GF-D8 (cell line): ENCODE results near the gene ELMO1.
A peak's percentile ranks its signal among the peaks of the same experiment; 100 is the strongest.

ENCODE experiments used
- DNase-seq: peaks from one replicate; lab custom pipeline; 2025; lab: John Stamatoyannopoulos, UW

Gene ELMO1

DNA sequence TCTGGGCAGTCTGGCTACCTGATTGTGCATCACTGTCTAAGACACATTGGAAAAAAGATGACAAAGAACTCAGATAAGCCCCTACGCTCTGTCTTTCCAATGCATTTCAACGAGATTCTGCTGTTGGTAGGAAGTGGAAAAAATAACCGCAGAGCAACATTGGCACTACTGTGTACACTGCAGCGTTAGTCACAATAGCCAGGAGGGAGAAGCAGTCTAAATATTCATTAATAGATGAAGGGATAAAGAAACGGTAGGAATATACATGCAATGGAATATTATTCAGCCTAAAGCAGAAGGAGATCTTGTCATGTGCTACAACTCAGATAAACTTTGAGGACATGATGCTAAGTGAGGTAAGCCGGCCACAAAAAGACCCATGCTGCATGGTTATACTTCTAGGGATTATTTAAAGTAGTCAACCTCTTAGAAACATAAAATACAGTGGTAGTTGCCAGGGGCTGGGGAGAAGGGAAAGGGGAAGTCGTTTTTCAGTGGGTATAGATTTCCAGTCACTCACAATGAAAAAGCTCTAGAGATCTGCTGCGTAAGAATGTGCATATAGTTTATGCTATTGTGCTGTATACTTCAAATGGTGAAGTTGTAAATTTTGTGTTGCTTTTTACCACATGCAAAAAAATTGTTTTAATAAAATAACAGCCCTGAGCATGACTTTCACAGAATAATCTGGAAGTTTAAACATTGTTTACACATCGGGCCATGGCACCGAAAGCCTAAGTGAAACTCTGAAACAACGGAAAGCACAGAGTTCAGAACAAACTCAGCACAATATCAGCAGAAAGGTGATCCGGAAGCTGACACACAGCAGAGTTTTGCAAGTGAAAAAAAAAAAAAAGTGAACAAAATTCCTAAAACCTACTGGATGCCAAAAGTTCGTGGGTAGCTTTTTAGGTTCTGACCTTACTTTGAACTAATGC is 40.1 kb downstream of the ELMO1 start:
- peak; percentile 85 for DNase-seq

DNA sequence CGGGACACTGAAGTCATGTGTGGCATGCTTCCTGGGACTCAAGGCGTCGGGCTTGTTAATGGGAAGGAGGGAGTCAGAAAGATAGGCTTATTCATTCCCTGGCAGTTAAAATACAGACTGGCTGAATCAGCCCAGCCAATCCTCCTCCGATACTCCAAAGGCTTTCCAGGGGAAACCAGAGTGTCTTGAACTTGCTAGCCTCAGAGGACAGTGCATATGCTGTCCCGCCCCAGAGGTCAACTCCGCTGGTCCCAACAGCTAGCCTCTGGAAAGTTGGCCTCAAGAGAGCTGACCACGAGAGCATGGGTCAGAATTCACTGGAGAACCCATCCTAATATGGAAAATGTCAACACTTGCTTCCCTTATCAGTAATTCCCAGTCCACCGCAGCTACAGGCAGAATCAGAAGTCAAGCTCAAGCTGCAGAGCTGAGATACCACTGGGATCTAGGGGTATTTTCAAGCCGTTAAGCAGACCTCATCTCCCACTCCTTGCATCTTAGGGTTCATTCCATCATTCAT is 43.0 kb downstream of the ELMO1 start:
- DNase-seq: no peak

DNA sequence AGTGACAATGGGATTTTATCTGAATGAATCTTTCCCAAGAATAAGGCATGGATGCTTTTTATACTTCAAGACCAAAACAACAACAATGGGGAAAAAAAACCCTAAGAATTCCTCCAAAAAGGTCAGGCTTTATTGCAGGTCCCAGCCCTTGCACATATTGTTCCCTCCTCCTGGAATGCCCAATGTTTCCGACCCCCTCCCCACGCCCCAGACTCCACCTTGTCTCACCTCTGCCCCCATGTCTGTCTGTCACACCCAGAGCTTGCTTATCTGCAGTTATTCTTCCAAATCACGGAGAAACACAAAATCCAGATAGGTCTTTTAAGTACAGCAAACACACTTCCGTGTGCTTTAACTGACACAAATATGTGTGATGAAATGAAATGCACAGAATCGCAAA is 43.5 kb downstream of the ELMO1 start:
- DNase-seq: no peak

DNA sequence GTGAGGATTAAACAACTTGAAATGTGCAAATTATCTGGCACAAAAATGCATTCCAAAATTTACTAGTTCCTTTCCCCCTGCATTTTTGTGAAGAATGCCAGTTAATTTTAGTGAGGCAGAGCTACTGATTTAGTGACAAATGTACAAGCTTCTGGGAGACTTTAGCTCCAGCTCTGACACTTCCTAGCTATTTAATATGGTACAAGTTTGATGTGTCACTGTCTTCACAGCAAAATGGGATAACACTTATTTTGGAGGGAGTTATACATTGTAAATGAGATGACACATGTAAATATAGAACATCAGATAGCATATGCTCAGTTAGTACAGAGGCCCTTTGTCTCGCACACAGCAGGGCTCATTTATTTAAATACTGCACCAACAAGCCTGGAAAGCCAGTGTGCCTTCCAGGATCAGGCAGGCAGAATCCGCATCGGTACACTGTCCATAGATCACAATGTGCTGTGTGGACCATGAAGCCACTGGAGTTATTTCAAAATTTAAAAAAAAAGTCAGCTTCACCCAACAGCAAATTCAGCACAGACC is 48.7 kb downstream of the ELMO1 start:
- no peak for DNase-seq

DNA sequence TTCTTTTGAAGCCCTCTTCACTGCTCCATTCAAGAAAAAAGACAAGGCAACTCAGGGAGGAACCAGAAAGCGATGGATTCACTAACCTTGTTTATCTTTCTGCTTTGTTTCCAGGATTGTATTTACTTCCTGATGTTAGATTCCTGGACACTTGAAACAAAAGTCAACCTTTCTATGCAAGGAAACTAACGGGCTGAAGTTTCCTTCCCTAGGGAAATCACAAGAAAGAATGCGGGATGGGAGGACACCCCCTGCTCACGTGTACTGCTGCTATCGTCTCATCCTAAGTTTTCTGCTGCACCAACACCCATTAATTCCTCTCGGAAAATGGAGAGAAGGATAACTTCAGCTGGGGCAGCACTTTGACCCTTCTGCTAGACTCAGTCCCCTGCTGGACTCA is 50.3 kb downstream of the ELMO1 start:
- DNase-seq: no peak

DNA sequence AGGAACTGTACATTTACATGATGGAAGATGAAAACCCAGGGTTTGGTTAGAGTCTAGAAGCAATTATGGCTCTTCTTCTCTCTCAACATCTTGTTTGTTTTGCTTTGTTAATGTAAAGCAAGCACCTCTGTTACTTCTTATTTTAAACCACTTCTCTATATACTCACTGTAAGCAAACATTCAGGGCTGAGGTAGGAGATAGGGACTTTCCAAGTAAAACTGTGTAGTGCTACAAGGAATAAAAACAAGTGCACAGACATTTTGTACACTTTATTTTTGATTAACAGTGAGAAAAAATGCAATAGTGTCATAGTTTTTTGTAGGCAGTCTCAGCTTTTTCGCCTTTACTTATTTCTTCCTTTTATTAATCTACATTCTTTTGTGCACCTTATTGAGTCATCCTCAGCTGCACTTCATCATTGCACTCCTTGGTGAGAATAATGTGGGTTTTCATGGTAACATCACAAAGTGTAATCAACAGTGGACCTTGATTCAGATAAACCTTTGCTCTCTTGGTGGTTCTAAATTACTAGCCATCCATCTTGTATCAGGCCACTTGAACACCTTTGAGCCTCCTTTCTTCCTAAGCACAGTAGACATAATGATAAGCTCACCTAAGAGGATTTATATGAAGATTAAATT is 52.9 kb downstream of the ELMO1 start:
- no peak for DNase-seq

DNA sequence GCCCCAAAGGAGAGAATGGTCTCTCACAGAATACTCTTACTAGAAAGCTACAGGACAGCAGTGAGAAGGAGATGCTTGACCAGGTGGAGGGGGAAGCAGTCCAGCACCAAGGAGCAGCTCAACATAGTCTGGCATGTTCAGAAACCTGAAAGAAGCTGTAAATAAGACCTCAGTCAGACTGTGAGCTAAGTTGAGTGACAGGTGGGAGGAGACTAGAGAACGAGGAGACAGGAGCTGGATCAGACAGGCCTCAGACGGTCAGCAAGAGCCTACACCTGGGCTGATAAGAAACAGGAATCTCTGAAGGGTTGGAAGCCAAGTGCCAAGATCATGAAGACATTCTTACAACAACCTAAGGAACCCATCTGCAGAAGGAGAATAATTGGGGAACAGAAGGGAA is 54.5 kb downstream of the ELMO1 start:
- no peak for DNase-seq

DNA sequence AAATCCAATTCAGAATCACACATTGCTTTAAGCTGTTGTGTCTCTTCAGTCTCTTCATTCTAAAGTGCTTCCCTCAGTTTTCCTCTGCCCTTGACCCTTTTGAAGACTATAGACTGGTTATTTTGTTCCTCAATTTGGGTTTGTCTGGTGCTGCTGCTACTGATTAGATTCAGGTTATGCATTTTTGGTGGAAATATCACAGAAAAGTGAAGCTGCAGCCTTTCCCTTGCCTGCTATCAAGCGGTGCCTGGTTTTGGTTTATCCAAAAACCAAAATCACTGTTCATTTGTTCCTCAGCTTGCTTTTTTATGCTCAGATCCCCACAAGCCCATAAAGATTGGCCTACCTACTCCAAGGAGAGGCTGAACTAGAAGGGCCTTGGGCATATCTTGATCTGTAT is 55.2 kb downstream of the ELMO1 start:
- DNase-seq: no peak

DNA sequence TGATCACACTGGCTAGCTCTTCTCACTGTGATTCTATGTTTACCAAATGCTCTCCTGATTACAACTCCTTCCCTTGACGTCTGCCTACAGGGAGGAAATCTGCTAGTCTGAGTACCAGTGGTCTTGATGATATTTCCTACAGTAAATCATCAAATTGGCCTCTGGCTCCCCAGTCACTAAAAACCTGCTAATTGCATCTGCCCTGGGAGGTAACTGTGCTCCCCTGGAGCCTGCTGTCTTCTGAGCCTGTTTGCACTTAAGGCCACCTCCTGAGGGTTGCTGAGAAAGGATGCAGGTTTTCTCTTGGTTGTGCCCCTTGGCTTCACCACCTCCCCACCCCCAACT is 56.0 kb downstream of the ELMO1 start:
- DNase-seq: no peak

DNA sequence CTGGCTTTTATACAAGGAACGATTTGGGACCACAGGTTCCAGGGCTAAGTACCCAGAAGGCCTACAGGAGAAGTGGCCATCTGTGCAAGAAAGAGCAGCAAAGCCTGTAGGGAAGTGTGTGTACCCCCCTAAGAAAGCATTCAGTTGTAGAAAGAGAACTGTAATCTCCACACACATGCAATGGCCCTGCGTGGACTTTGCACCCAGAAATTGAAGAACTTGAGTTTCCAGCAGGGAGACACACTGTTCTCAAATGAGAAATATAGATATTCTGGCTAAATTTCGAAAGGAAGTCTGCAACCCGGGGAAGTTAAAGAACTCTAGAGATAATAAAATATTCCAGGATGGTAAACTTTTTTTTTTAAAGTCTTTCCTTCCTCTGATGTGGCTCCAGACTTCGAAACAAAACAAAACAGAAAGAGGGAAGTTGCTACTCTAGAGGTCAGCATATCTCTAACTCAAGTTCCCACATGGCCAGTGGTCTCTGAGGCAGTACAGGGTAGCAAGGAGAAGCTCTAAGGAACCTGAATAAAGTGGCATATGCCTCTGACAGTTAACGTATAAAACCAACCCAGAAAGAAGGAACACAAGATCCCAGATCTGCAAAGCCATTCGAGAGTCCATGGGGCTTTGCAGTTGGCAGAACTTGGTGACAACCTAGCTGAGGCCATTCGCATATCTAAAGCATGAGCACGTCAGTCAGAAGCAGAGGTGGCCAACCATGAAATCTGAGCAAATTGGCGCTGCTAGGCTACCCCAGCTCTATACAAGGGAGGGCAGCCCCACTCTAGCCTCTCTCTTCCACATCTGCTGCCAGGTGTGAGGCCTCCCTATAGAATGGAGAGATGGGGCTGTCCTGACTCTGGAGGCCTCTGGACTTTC is 56.6 kb downstream of the ELMO1 start:
- DNase-seq: peak; percentile 83

DNA sequence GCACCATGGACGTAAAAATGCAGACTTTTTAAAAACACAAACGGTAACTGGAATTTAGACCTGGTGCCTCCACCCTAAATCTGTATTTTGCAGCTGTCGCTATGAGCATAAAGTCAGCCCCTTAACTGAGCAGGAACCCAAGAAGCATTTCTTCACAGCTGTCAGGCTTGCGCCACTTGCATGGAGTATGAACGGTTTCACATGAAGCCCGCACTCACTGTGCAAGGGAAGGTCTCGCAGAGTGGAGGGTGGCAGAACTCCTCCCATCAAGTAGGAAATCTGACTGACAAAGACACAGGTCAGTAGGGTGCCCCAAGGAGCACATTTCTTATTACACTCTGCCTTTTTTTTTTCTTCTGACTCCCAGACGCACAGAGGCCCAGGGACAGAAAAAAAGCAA is 58.5 kb downstream of the ELMO1 start:
- peak; percentile 96 for DNase-seq

DNA sequence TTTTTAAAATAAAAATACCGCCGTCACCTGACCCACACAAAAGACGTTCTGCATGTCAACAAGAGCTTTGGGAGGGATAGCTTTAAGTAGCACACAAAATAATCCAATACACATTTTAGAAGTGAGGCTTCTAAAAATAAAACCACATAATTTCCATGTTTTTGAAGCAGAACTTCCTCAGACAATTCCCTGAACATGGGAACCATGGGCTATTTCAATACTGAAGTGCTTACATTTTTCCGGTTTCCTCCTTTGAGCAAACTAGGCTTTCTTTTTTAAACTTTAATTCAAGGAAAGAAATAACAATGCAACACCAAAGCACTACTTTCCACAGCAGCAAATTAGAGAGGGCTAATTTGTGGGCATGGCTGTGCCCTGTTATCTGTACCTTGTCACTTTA is 59.9 kb downstream of the ELMO1 start:
- DNase-seq: no peak

DNA sequence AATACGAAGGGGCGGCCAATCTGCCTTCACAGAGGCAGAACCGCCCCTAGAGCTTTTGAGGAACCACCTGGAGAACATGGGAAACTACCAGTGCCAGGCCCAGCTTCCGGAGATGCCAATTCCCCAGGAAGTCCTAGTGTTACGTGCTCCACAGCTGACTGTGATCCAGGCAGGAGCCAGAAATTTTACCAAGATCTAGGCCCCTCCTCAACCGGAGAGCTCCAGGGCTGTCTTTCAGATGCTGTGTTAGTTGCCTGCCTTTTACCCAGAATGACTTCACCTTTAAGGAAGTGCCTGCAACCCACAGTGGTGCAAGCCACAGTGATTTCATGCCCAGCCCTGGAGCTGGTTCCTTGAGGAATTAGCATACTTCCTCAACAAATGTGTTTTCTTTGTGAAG is 62.9 kb downstream of the ELMO1 start:
- DNase-seq: peak; percentile 51

DNA sequence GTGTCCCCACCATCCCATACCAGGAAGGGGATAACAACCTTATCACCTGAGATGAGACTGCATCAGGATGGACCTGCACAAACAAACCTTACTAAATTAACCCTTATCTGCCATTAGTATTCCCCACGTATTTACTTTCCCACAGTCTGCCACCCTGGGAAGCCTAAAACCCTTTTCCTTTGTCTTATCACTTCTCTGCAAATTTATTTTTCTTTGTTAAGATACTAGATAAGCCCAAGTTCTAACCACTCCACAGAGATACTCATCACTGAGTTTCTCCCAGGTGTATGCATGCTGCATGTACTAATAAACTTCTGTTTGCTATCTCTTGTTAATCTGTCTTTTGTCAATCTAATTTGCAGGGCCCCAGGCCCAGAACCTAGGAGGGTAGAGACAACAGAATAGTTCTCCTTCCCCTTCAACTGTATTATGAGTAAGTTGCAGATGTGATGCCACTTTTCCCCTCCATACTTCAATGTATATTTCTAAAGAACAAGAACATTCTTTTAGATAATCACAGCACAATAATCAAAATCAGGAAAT is 66.0 kb downstream of the ELMO1 start:
- no peak for DNase-seq

DNA sequence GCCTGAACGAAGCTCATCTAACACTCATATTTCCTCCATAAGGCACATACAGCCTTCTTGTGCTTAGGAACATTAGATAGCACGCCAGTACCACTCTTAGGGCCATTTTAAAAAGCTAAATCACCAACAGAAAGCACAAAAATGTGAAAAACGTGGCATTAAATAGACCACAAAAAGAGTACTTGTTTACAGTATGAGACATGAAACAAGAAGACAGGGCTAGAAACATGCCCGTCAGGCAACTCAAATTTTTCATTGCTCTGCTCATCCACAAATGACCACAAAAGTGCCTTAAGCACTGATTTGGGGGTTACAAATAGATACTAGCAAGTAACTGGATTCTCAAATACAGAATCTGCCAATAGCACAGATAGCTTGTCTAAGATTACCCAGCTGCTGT is 67.8 kb downstream of the ELMO1 start:
- DNase-seq: no peak

DNA sequence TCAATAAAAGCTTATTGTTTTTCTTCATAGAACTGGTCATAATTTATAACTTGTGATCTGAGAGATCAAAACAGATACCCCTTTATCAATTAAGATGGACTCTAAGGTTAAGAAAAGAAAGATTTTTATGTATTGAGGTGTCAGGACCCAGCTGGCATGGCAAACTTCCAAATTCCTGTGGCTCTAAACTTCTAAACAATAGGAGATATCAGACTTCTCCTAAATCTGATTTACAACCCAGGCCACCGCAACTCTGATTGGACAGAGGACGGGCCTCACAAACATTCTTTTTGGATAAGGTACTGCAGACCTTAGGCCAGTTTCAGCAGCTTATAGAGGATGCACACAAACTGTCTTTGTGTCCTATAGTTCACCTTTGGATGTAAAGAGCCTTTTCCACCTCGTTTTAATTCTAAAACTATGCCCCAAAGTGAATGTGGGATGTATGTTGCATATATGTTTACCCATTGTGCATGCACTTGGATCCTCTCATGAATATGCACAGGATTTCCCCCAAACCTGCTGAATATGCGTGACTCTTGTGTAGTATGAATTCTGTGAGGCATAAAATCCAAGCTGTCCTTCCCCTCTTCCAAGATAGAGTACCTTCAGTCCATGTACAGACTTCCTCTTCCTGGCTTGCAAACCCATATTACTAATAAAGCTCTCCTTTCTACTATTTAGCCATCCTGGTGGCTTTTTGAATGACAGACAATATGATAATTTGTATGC is 69.0 kb downstream of the ELMO1 start:
- DNase-seq: no peak

DNA sequence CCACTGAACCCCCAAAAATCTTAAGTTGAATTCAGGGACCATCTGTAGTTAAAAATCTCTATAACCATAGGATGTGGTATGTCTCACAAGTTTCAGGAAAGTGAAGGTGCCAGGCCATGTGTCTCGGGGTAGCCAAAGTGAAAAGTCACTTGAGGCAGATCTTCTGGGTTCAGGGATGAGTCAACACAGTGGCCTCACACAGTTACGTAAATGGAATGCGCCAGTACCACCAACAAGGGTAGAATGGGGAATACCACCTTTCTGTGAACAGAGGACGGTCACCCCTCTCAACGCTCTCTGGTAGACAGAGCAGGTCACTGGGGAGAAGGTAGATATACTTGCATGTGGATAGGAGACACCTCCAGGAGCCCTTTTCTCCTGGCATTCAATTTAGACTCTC is 71.4 kb downstream of the ELMO1 start:
- DNase-seq: no peak

DNA sequence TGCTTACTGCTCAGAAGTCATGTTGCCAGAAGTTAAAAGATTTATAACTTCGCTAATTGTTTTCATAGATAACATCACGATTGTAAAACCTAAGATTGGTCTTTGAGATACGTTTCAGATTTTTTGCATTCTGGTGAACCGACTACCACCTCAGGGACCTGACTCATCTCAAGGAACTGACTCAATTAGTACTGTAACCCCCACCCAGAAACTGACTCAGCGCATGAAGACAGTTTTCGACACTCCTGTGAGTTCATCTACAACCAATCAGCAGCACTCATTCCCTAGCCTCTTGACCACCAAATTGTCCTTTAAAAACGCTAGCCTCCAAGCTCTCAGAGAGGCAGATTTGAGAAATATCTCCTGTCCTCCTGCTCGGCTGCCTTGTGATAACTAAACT is 72.3 kb downstream of the ELMO1 start:
- DNase-seq: no peak

DNA sequence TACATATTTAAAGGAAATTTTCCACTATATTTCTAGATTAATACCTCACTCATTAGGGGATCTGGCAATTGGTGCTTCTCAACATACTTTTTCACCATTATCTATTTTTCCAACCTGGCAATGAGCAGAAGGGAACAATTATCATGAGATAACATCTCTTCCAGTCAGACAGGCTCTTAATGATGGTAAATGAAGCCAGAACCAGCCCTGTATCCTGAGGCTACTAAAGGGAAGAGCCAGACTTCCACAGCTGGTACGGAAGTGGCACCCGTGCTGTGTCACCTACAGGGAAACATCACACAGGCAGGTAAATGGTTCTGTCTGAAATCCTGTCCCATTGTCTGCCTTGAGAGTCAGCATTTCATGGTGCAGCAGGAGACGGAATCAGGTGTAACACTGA is 75.9 kb downstream of the ELMO1 start:
- DNase-seq: no peak

DNA sequence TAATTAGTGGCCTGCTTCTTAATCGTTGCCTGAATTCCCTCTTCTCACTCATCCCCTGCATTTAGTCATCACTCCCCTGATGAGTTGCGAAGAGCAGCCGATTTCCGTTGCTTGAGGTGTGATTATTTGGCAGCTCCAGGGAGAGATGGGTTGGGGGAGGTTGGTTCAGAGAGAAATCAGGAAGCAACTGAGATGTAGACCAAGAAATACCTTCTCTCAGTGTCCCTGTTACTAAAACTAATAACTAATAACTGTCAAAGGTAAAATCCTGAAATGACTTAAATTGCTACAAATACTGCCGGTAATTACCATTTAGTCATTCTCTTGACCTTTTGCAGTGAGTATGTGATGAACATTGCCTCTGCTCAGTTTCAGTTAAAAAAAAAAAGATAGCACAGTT is 76.9 kb downstream of the ELMO1 start:
- DNase-seq: no peak

DNA sequence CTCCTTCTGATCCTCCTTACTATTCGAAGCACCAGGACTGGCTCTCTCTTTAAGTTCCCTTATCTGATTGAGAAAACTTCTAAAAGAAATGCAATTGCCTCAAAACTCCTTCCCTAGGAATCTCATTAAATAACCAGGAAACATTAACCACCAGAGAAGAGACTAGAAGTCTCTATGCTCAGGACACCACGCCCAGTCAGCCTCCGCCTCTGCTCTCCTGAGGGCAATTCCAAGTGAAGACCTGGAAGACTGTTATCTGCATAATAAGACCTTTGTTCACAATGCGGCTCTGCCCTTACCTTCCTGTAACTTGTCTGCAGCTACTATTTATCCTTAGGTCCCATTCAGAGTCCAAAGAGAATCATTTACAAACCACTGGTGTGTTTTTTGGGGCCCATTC is 78.8 kb downstream of the ELMO1 start:
- DNase-seq: no peak
